OCI-LY3 (cell line): ENCODE measurements around the gene GEN1.
A peak's percentile ranks its signal among the peaks of the same experiment; 100 is the strongest.

Experiments
- H2AFZ ChIP-seq: fragments of 200-600, 300-600 bp; shearing (Covaris generic); 2 replicates; pipeline ENCODE4 v1.6.0; 2014; ENCODE audit warnings: antibody characterized with exemption, low read depth, low read length
- H3K27ac ChIP-seq: fragments of 200-600, 300-600 bp; sonication (generic); 2 replicates; pipeline ENCODE4 v1.5.1; 2014; ENCODE audit warnings: mild to moderate bottlenecking, low read length, moderate library complexity, mixed read lengths
- H3K27me3 ChIP-seq: fragments of 200-600, 300-600 bp; sonication (generic); 2 replicates; pipeline ENCODE4 v1.6.1; 2014; ENCODE audit warnings: low read depth, low read length, mixed read lengths
- H3K36me3 ChIP-seq: fragments of 200-600, 300-600 bp; sonication (generic); replicated peaks from 2 replicates; pipeline ENCODE3; 2014; ENCODE audit warnings: low read depth, low read length, mixed read lengths
- H3K4me1 ChIP-seq: fragments of 300-600, 200-600 bp; sonication (generic); 2 replicates; pipeline ENCODE4 v1.6.1; 2014; ENCODE audit warnings: low read length, mixed read lengths
- H3K4me2 ChIP-seq: fragments of 200-600, 300-600 bp; sonication (generic); 2 replicates; pipeline ENCODE4 v1.6.1; 2014; ENCODE audit warnings: low read length, mixed read lengths
- H3K4me3 ChIP-seq: fragments of 300-600, 200-600 bp; sonication (generic); 2 replicates; pipeline ENCODE4 v1.5.1; 2014; ENCODE audit warnings: antibody characterized with exemption, mild to moderate bottlenecking, low read length, moderate library complexity
- H3K79me2 ChIP-seq: fragments of 300-600, 200-600 bp; shearing (Covaris generic); 2 replicates; pipeline ENCODE4 v1.6.1; 2014; ENCODE audit warnings: mild to moderate bottlenecking, low read length, mixed read lengths
- H3K9ac ChIP-seq: fragments of 300-600, 200-600 bp; shearing (Covaris generic); 2 replicates; pipeline ENCODE4 v1.6.0; 2014; ENCODE audit warnings: mild to moderate bottlenecking, low read length, moderate library complexity
- H3K9me3 ChIP-seq: fragments of 200-600, 300-600 bp; shearing (Covaris generic); 2 replicates; pipeline ENCODE4 v1.6.1; 2014; ENCODE audit warnings: low read length, mixed read lengths; ENCODE audit not compliant: insufficient read depth
- H4K20me1 ChIP-seq: fragments of 200-600, 300-600 bp; sonication (generic); 2 replicates; pipeline ENCODE4 v1.6.1; 2016; ENCODE audit warnings: low read length, mixed read lengths; ENCODE audit not compliant: insufficient read depth
- CTCF ChIP-seq: fragments of 200-600, 300-600 bp; sonication (generic); IDR thresholded peaks from 2 replicates; pipeline ENCODE4 v1.5.1; 2014; ENCODE audit warnings: antibody characterized with exemption, low read length, low read depth
- EZH2phosphoT487 ChIP-seq: fragments of 200-600 bp; shearing (Covaris generic); IDR thresholded peaks from 2 replicates; pipeline ENCODE4 v1.6.1; 2018; ENCODE audit warnings: antibody characterized with exemption, mixed run types, low read depth

The GEN1 gene

GRCh38 chr2:17753803-17754663, at the start of gene GEN1, which contains the start of gene SMC6:
TSS of gene GEN1 (plus strand) at chr2:17754138. CDS start at chr2:17759944, 5,806 bp downstream.
TSS of gene SMC6 (minus strand) at chr2:17753810. CDS start at chr2:17745946, 7,864 bp downstream.
- TF ChIP-seq EZH2phosphoT487 (no peak), CTCF (no peak)
- Histone ChIP-seq H3K4me3 (peak within 1 kb of the TSS; percentile 94), H3K79me2 (peaks cover 99% of the 10 kb centered on the region), H3K27ac (peak within 1 kb of the TSS; percentile 89), H3K27me3 (no peaks in the 10 kb centered on the region), H3K9ac (peak within 1 kb of the TSS; percentile 96), H3K4me1 (peaks cover 53% of the 10 kb centered on the region), H3K9me3 (no peaks in the 10 kb centered on the region), H3K36me3 (peaks cover 16% of the 10 kb centered on the region), H2AFZ (peak within 1 kb of the TSS; percentile 38; the same call in 1 of the 2 replicates), H3K4me2 (peak within 1 kb of the TSS; percentile 87), H4K20me1 (peaks cover 50% of the 10 kb centered on the region)

- no peaks in the 10 kb centered on the region for H3K9me3 ChIP-seq
- no peak overlapping the region for H2AFZ ChIP-seq
- peaks cover 48% of the 10 kb centered on the region for H3K36me3 ChIP-seq
- no peaks in the 10 kb centered on the region for H3K4me1 ChIP-seq
- TF ChIP-seq CTCF = no peak
- TF ChIP-seq EZH2phosphoT487 = no peak
- no peak overlapping the region for H3K4me2 ChIP-seq
- H3K4me3 ChIP-seq = no peak overlapping the region
- H3K27ac ChIP-seq = no peak overlapping the region
- H4K20me1 ChIP-seq = no peaks in the 10 kb centered on the region
- no peaks in the 10 kb centered on the region for H3K27me3 ChIP-seq
- H3K9ac ChIP-seq = no peak overlapping the region
- H3K79me2 ChIP-seq = no peaks in the 10 kb centered on the region
These were observed 47.1 kb upstream of the GEN1 start for GRCh38 chr2:17706845-17707244.

- H3K36me3 ChIP-seq = peaks cover 60% of the 10 kb centered on the region
- H3K4me2 ChIP-seq = no peak overlapping the region
- H3K27ac ChIP-seq = no peak overlapping the region
- H3K27me3 ChIP-seq = no peaks in the 10 kb centered on the region
- TF ChIP-seq EZH2phosphoT487 (no peak), CTCF (no peak)
- H4K20me1 ChIP-seq = no peaks in the 10 kb centered on the region
- no peaks in the 10 kb centered on the region for H3K9me3 ChIP-seq
- no peaks in the 10 kb centered on the region for H3K79me2 ChIP-seq
- H2AFZ ChIP-seq = no peak overlapping the region
- H3K4me3 ChIP-seq = no peak overlapping the region
- H3K9ac ChIP-seq = no peak overlapping the region
- H3K4me1 ChIP-seq = no peaks in the 10 kb centered on the region
These were observed 45.4 kb upstream of the GEN1 start for GRCh38 chr2:17708501-17708900.

GRCh38 chr2:17709897-17710296, 44.0 kb upstream of the GEN1 start:
- Histone ChIP-seq H3K4me1 (no peaks in the 10 kb centered on the region), H3K9me3 (no peaks in the 10 kb centered on the region), H3K4me3 (no peak overlapping the region), H3K27ac (no peak overlapping the region), H3K36me3 (peaks cover 65% of the 10 kb centered on the region), H3K4me2 (no peak overlapping the region), H3K9ac (no peak overlapping the region), H4K20me1 (no peaks in the 10 kb centered on the region), H2AFZ (no peak overlapping the region), H3K79me2 (no peaks in the 10 kb centered on the region), H3K27me3 (no peaks in the 10 kb centered on the region)
- no peak for TF ChIP-seq EZH2phosphoT487
- TF ChIP-seq CTCF = no peak
